ENCODE data around the gene ATP1B1.

The ATP1B1 gene

DNA sequence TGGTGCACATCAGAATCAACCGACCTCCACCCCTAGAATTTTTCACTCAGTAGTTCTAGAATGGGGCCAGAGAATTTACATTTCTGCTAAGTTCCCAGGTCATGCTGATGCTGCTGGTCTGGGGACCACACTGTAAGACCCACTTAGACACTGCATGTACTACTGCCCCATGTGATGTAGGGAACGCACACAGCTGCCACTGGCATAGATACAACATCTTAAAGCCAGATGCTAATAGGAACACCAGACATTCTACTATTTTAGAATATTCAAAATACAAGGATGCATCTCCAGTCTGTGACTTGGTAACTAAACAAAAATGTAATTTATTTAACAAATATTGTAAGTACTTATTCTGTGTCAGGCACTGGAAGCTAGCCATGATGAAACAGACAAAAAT, 14.1 kb upstream of the ATP1B1 start:
- TF ChIP-seq, protein P1, sequence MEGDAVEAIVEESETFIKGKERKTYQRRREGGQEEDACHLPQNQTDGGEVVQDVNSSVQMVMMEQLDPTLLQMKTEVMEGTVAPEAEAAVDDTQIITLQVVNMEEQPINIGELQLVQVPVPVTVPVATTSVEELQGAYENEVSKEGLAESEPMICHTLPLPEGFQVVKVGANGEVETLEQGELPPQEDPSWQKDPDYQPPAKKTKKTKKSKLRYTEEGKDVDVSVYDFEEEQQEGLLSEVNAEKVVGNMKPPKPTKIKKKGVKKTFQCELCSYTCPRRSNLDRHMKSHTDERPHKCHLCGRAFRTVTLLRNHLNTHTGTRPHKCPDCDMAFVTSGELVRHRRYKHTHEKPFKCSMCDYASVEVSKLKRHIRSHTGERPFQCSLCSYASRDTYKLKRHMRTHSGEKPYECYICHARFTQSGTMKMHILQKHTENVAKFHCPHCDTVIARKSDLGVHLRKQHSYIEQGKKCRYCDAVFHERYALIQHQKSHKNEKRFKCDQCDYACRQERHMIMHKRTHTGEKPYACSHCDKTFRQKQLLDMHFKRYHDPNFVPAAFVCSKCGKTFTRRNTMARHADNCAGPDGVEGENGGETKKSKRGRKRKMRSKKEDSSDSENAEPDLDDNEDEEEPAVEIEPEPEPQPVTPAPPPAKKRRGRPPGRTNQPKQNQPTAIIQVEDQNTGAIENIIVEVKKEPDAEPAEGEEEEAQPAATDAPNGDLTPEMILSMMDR (IDR thresholded peaks at IDR 0.05; ENCODE audit: control extremely low read depth, extremely low read depth, low read depth, missing control alignments), result no peak
- ChIA-PET POLR2A (no interaction called here), CTCF (interaction anchor here (1.6 to 2.3 kb wide), 3 partner anchors 9 to 45 kb away, joined by 3 to 6 read pairs (median 4); no protein-coding TSS in a partner anchor)
- no peak for DNase-seq (ENCODE audit: extremely low spot score)

DNA sequence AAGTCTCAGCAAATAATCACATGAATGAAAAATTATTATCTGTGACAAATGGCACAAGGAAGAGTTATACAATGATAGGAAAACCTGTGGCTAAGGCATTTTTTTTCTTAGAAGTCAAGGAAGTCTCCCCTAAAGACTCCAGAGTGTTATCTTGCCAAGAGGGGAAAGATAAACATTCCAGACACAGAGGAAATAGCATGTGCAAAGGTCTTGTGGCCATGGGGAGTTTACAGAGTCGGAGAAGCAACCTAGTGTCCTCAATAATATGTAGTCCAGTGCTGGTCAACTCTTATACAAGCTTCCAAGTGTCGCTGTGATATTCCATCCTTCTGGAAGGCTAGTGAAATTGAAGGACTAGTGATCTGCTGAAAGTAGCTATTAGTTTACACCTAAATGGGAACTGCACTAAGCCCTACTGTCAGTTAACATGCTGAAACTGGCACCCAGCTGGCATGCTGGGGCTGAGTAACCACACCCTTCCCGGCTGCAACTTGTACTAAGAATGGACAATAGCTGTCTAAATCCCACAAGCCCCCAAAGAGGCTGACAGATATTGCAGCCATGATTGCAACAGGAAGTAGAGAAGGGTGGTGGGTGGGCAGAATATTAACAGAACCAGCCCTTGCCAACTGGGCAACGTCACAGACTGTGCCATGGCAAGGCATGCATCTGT, 11.5 kb upstream of the ATP1B1 start:
- DNase-seq (ENCODE audit: extremely low spot score), result no peak
- ChIA-PET CTCF (interaction anchor here (1.0 to 4.1 kb wide), 6 partner anchors 9 to 23 kb away, joined by 3 to 25 read pairs (median 7); no protein-coding TSS in a partner anchor), POLR2A (no interaction called here)
- TF ChIP-seq, protein P1 (IDR thresholded peaks at IDR 0.05; ENCODE audit: control extremely low read depth, extremely low read depth, low read depth, missing control alignments), result no peak

DNA sequence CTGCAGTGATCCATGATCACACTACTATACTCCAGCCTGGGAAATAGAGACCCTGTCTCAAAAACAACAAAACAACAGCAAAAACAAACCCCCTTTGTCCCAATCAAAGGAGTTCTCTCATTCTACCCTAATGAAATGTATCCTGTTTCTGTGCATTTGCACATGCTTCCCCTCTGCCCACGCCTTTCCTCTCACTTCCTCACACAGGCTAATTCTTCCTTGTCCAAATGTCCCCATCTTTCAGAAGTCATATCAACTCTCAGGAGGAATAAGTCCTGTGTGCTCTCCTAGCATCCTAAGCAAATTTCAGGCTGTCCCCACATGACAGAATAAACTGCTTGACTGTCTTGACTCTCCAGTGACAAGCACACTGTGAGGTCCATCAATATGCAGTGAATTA, 8.1 kb upstream of the ATP1B1 start:
- ChIA-PET CTCF (no interaction called here), POLR2A (no interaction called here)
- TF ChIP-seq, protein P1 (IDR thresholded peaks at IDR 0.05; ENCODE audit: control extremely low read depth, extremely low read depth, low read depth, missing control alignments), result no peak
- DNase-seq (ENCODE audit: extremely low spot score), result no peak

DNA sequence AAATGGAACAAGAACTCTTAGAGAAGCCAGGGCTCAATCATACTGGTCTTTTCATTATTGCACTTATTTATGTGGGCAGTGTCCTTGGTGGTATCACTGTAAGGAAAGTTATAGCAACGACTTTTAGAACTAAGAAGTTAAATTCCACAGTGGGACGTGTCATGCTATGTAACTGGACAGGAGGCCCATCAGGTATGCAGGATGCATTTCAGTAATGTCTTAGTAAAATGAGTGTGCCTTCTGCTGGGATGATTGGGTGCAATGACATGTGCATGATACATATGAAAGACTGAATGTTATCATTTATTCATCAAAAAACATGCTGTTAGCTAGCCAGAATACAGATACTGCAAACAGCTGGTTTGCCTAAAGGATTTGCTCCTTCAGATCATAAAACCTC, 6.9 kb upstream of the ATP1B1 start:
- DNase-seq (ENCODE audit: extremely low spot score), result no peak
- TF ChIP-seq, protein P1 (IDR thresholded peaks at IDR 0.05; ENCODE audit: control extremely low read depth, extremely low read depth, low read depth, missing control alignments), result no peak
- POLR2A ChIA-PET, result no interaction called here
- CTCF ChIA-PET, result interaction anchor here (3.2 kb wide), 1 partner anchor 10 kb away, joined by 11 read pairs; no protein-coding TSS in a partner anchor

DNA sequence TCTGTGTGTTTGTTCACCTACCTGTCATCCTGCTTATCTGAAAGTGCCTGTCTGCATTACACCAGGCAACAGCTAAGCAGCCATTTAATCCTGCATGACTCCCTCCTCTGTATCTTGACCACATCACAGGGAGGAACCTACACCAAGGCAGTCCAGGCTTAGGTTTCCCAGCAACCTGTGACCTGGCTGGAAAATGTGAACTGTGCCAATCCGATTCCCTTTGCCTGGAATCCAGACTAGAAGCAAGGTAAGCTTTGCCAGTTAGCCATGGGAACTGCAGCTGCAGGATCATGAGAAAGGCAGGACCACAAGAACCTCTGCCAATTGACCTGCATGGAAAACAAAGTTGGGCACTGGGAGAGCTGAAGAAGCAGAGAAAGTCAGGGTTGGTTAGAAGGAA, 6.3 kb upstream of the ATP1B1 start:
- POLR2A ChIA-PET, result interaction anchor here (0.9 kb wide), 1 partner anchor 10 kb away, joined by 3 read pairs; no protein-coding TSS in a partner anchor
- TF ChIP-seq, protein P1 (IDR thresholded peaks at IDR 0.05; ENCODE audit: control extremely low read depth, extremely low read depth, low read depth, missing control alignments), result no peak
- CTCF ChIA-PET, result interaction anchor here (1.1 to 3.2 kb wide), 3 partner anchors 11 to 757 kb away, joined by 3 to 13 read pairs (median 11); no protein-coding TSS in a partner anchor
- DNase-seq (ENCODE audit: extremely low spot score), result no peak

DNA sequence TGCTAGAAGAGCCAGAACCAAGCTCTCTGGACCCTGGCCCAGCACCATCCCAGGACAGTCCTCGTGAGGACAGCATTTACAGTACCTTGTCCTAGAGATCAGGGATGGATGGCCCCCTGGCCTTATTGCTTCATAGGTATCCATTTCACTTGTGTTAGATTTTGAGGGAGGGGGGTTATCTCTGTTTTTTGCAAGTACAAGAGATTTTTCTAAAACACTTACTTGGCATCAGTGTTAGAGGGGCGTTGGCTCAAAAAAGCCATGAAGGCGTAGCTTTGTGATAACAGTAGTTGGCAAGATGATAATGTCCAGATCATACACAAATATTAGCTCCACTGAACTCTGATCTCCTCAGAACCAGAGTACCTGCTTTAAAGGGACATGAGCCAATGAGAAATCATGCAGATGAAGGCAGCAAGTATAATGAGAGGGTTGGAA, 5.8 kb upstream of the ATP1B1 start:
- ChIA-PET CTCF (interaction anchor here (1.0 to 3.2 kb wide), 6 partner anchors 8 to 758 kb away, joined by 3 to 13 read pairs (median 4); no protein-coding TSS in a partner anchor), POLR2A (interaction anchor here (0.9 kb wide), 1 partner anchor 10 kb away, joined by 3 read pairs; no protein-coding TSS in a partner anchor)
- DNase-seq (ENCODE audit: extremely low spot score), result no peak
- TF ChIP-seq, protein P1 (IDR thresholded peaks at IDR 0.05; ENCODE audit: control extremely low read depth, extremely low read depth, low read depth, missing control alignments), result no peak

All from GM10248 (cell line).